B cell (primary cell): ENCODE measurements around the gene PRRT1. TPM values are rescaled to one million over a fixed set of nuclear protein-coding genes. Genes with fewer than 3 reads are reported as not detected.
"Not testable (repeated sequence)": the region's sequence is repeated elsewhere in the genome, so short reads cannot be mapped to it uniquely, and the experiment has no call there.

Source experiments
- ATAC-seq: fragments of 200-7000 bp; cut with Tn5 transposase; one replicate; pipeline ENCODE4 v1.10.0; 2021; ENCODE audit warnings: low read depth, mild to moderate bottlenecking, moderate number of reproducible peaks, moderate library complexity
- CTCF ChIA-PET: fragments of 350-600 bp; sonication (Branson Sonifier 250); formaldehyde crosslinking; loops from one replicate; lab custom pipeline; 2021; ENCODE audit warnings: antibody characterized with exemption, inconsistent platforms; lab: Charles Lee
- POLR2A ChIA-PET: fragments of 350-600 bp; sonication (Branson Sonifier 250); formaldehyde crosslinking; loops from one replicate; lab custom pipeline; 2021; ENCODE audit warnings: antibody characterized with exemption; lab: Charles Lee
- DNase-seq: peaks from one replicate; pipeline ENCODE4 v3.0.0; 2013
- H2AFZ ChIP-seq: 2 replicates; pipeline ENCODE4 v1.6.1; 2012; ENCODE audit warnings: mild to moderate bottlenecking, low read depth, low read length; ENCODE audit not compliant: insufficient read depth, poor library complexity, severe bottlenecking
- H3K27ac ChIP-seq, 2 donors: 1 replicate in 1 of 2; 2 replicates in 1 of 2; pipeline ENCODE4 v1.5.1; 2012 to 2013; ENCODE audit warnings: low read length in 2 of 2, mild to moderate bottlenecking in 2 of 2, moderate library complexity in 1 of 2
- H3K27me3 ChIP-seq, 4 experiments: fragments of 200-600 bp in 1 of 4; sonication (generic) in 1 of 4; replicated peaks in 1 of 4; 1 replicate in 2 of 4; 2 replicates in 2 of 4; pipeline versions ENCODE4 v1.6.1 to v1.7.0; 2013 to 2016; ENCODE audit warnings: low read length in 3 of 4, mild to moderate bottlenecking in 2 of 4, mixed read lengths in 1 of 4, moderate library complexity in 1 of 4; ENCODE audit not compliant: insufficient read depth in 4 of 4, control insufficient read depth in 3 of 4; ENCODE audit errors: control extremely low read depth in 1 of 4
- H3K36me3 ChIP-seq, 2 experiments: replicated peaks in 1 of 2; 1 replicate in 1 of 2; 2 replicates in 1 of 2; pipeline versions ENCODE4 v1.6.1 to v1.7.1; 2013; ENCODE audit warnings: low read length in 1 of 2; ENCODE audit not compliant: insufficient read depth in 2 of 2, control insufficient read depth in 1 of 2; ENCODE audit errors: control extremely low read depth in 1 of 2, extremely low read depth in 1 of 2
- H3K4me1 ChIP-seq, 2 donors: fragments of 200-600 bp in 1 of 2; sonication (generic) in 1 of 2; 1 replicate in 1 of 2; 2 replicates in 1 of 2; pipeline versions ENCODE4 v1.5.1 to v1.6.1; 2013 to 2017; ENCODE audit warnings: low read length in 2 of 2; ENCODE audit not compliant: control insufficient read depth in 2 of 2, insufficient read depth in 2 of 2
- H3K4me2 ChIP-seq: replicated peaks from 2 replicates; pipeline ENCODE3; 2012; ENCODE audit warnings: mild to moderate bottlenecking, low read depth, low read length; ENCODE audit not compliant: poor library complexity, severe bottlenecking
- H3K4me3 ChIP-seq, 5 experiments: fragments of 200-600 bp in 1 of 5; sonication (generic) in 1 of 5; 1 replicate in 3 of 5; 2 replicates in 2 of 5; pipeline versions ENCODE4 v1.5.1 to v1.7.0; 2011 to 2016; ENCODE audit warnings: low read length in 4 of 5, mild to moderate bottlenecking in 4 of 5, low read depth in 2 of 5, control low read depth in 1 of 5, moderate library complexity in 1 of 5; ENCODE audit not compliant: insufficient read depth in 1 of 5; ENCODE audit errors: control extremely low read depth in 1 of 5, extremely low read depth in 1 of 5
- H3K79me2 ChIP-seq: fragments of 200-600 bp; sonication (generic); one replicate; pipeline ENCODE4 v1.6.0; 2016; ENCODE audit warnings: low read length; ENCODE audit not compliant: control insufficient read depth, insufficient read depth
- H3K9ac ChIP-seq: fragments of 200-600 bp; sonication (generic); 2 replicates; pipeline ENCODE4 v1.6.1; 2017; ENCODE audit warnings: mild to moderate bottlenecking, low read length, moderate library complexity
- H3K9me3 ChIP-seq, 3 donors: one replicate each; pipeline versions ENCODE4 v1.6.1 to v1.7.1; 2013; ENCODE audit warnings: low read length in 2 of 3; ENCODE audit not compliant: control insufficient read depth in 2 of 3, insufficient read depth in 1 of 3; ENCODE audit errors: control extremely low read depth in 1 of 3
- H4K20me1 ChIP-seq: 2 replicates; pipeline ENCODE4 v1.6.0; 2012; ENCODE audit warnings: mild to moderate bottlenecking, low read length; ENCODE audit not compliant: insufficient read depth, control insufficient read depth, poor library complexity, severe bottlenecking
- H3K27ac Mint-ChIP-seq: one replicate; pipeline ENCODE4 v1.8.0; 2021; ENCODE audit warnings: mixed read lengths
- H3K27me3 Mint-ChIP-seq: one replicate; pipeline ENCODE4 v1.8.0; 2021; ENCODE audit warnings: mixed read lengths
- H3K4me1 Mint-ChIP-seq: one replicate; pipeline ENCODE4 v1.8.0; 2021; ENCODE audit warnings: mixed read lengths
- H3K4me3 Mint-ChIP-seq: one replicate; pipeline ENCODE4 v1.8.0; 2021; ENCODE audit warnings: mixed read lengths
- H3K9me3 Mint-ChIP-seq: one replicate; pipeline ENCODE4 v1.8.0; 2022; ENCODE audit warnings: mixed read lengths; ENCODE audit not compliant: insufficient read depth
- CTCF ChIP-seq: fragments of 200-600 bp; IDR thresholded peaks from one replicate; pipeline ENCODE4 v1.8.0; 2022; ENCODE audit warnings: antibody characterized with exemption, mild to moderate bottlenecking
- EZH2 ChIP-seq: IDR thresholded peaks from 2 replicates; pipeline ENCODE4 v1.6.1; 2012; ENCODE audit warnings: borderline replicate concordance, low read depth, mild to moderate bottlenecking, moderate library complexity, low read length; ENCODE audit not compliant: insufficient read depth, poor library complexity, severe bottlenecking
- WGBS: methylation state at CpG from one replicate; pipeline ENCODE4 v1.1.5; 2013; ENCODE audit warnings: missing lambda C conversion rate; ENCODE audit not compliant: insufficient coverage; 5-methylcytosine and 5-hydroxymethylcytosine counted together
- intact Hi-C: fragments of 100-400 bp; cut with micrococcal nuclease; formaldehyde crosslinking; loops from one replicate; pipeline ENCODE4 v1.10.0; 2022
- polyA plus RNA-seq: library from polyadenylated mRNA; depleted of rRNA; stranded (reverse); fragments of >200 nt; gene quantifications from 2 replicates; pipeline ENCODE4 v1.2.3, GENCODE V29; 2012
- total RNA-seq, 2 donors: library from RNA; stranded (reverse); fragments of 120-200 nt in 1 of 2; gene quantifications; 1 replicate in 1 of 2; 2 replicates in 1 of 2; pipeline versions ENCODE4 v1.2.3 to v1.2.4, GENCODE V29; 2013 to 2022

PRRT1 gene
- total and polyA plus RNA-seq, 2 donors (not counting 1 experiment from before 2014, with no cell fraction given), result not detected

- Histone ChIP-seq H4K20me1 (no peaks in the 10 kb centered on the region), H2AFZ (no peak overlapping the region), H3K4me1 (peaks cover 40 to 59% of the 10 kb centered on the region in 2 donors), H3K9ac (peak overlapping the region; percentile 62), H3K27me3 (no peaks in the 10 kb centered on the region), H3K4me2 (peak overlapping the region; percentile 91), H3K4me3 (no peak overlapping the region), H3K27ac (peak overlapping the region; percentile 77 to 100), H3K9me3 (no peaks in the 10 kb centered on the region), H3K36me3 (peaks cover 0 to 13% of the 10 kb centered on the region in 2 experiments), H3K79me2 (peaks cover 38% of the 10 kb centered on the region)
- ATAC-seq (no peak), DNase-seq (no peak)
- ChIA-PET CTCF (interaction anchor here (1.4 to 1.6 kb wide), 3 partner anchors 12 to 592 kb away, joined by 3 to 4 read pairs (median 3); partner anchors contain the start of gene ATF6B), POLR2A (interaction anchor here (0.7 to 1.8 kb wide), 3 partner anchors 14 to 77 kb away, joined by 3 to 7 read pairs (median 3); partner anchors contain the start of gene RNF5)
- H3K4me1 Mint-ChIP-seq, result peaks cover 64% of the 10 kb centered on the region
- H3K4me3 Mint-ChIP-seq, result peak overlapping the region; percentile 95
- H3K27me3 Mint-ChIP-seq, result no peaks in the 10 kb centered on the region
- WGBS, result 86% methylated on average over 1 of the region's 4 CpGs
- H3K9me3 Mint-ChIP-seq, result no peaks in the 10 kb centered on the region
- intact Hi-C loops, result loop anchor here (10.0 kb wide), 2 partner anchors 460 to 700 kb away; partner anchors contain the start of genes CLIC1 and MICB
- TF ChIP-seq EZH2, result no peak
- no peak for TF ChIP-seq CTCF
- H3K27ac Mint-ChIP-seq, result peak overlapping the region; percentile 99
Measured at GRCh38 chr6:32194388-32194787, 42.6 kb upstream of the PRRT1 start.

GRCh38 chr6:32193096-32193495, 41.4 kb upstream of the PRRT1 start:
- not testable (repeated sequence) for ATAC-seq, H3K27me3 Mint-ChIP-seq, H4K20me1 ChIP-seq, H3K27me3 ChIP-seq, H3K9me3 Mint-ChIP-seq, H3K9me3 ChIP-seq, DNase-seq
- Histone ChIP-seq H3K4me3 (peak overlapping the region; percentile 72 to 99 (median 95)), H3K4me1 (peaks cover 50 to 71% of the 10 kb centered on the region in 2 donors), H3K4me2 (peak overlapping the region; percentile 91), H3K36me3 (peaks cover 0 to 14% of the 10 kb centered on the region in 2 experiments), H3K79me2 (peaks cover 50% of the 10 kb centered on the region), H3K9ac (peak overlapping the region; percentile 96), H3K27ac (peak overlapping the region; percentile 93 to 97), H2AFZ (peak overlapping the region; percentile 63)
- POLR2A ChIA-PET, result interaction anchor here (0.7 to 1.6 kb wide), 5 partner anchors 14 to 423 kb away, joined by 3 to 10 read pairs (median 6); partner anchors contain the start of genes AGPAT1 and ATF6B
- Mint-ChIP-seq H3K4me3 (peak overlapping the region; percentile 91), H3K27ac (peak overlapping the region; percentile 96), H3K4me1 (peaks cover 75% of the 10 kb centered on the region)
- CTCF ChIA-PET, result interaction anchor here (0.9 to 1.6 kb wide), 7 partner anchors 14 to 593 kb away, joined by 3 to 8 read pairs (median 4); partner anchors contain the start of gene ATF6B
- intact Hi-C loops, result loop anchor here (10.0 kb wide), 2 partner anchors 458 to 698 kb away; partner anchors contain the start of genes CLIC1 and MICB
- WGBS, result 91% methylated on average over 5 of the region's 13 CpGs
